ENCODE data around the gene ERRFI1.

- TF ChIP-seq EP300 (IDR thresholded peaks at IDR 0.05) (no peak), POLR2A (IDR thresholded peaks at IDR 0.05) (no peak)
These were observed 7.2 kb upstream of the ERRFI1 start for GRCh38 chr1:8033322-8033721.

All from tibial nerve (tissue), 3 donors.